Measurements from ENCODE around the gene PRRT3. TPM values are rescaled to one million over a fixed set of nuclear protein-coding genes. Genes with fewer than 3 reads are reported as not detected.

PRRT3 gene
- total RNA-seq, 1 experiment from 2014 or later, result 9.2 TPM

DNA sequence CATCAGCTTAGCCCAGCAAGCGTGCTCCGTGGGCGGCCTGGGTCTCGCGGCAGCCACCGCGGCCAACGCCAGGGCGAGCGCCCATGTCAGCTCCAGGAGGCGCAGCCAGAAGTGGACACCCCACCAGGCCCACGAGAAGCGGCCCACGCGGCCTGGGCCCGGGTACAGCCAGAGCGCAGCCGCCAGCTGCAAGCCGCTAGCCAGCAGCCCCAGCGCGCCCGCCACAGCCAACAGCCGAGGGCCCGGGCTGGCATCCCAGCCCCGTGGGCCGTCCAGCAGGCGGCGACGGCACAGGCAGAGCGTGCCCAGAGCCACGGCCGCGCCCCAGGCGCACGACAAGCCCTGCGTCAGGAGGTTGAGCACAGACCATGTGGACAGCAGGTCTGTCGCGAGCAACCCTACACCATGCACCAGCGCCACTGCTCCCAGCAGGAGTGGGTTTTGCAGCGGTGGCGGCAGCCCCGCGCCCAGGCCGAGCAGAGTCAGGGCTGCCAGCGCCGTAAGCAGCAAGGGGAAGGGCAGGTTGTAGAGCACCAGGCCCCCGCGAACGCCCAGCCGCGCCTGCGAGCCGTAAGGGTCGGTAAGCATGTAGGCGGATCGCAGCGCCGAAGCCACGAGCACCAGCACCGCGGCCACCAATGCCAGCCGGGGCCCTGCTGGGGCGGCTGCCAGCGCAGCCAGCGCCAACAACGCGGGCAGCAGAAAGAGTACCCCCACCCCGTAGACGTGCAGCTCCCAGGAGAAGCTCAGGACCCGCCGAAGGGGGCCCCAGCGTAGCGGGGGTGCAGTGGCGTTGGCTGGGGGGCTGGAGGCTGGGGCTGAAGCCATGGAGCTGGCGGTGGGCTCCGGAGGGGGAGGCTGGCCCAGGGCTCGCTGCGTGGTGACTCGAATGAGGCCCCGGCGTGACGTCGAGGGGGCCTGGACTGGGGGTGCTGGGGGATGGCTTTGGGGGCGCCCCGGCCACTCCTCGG lies 4.9 kb downstream of the PRRT3 start (continued):
- TF ChIP-seq, protein P1, sequence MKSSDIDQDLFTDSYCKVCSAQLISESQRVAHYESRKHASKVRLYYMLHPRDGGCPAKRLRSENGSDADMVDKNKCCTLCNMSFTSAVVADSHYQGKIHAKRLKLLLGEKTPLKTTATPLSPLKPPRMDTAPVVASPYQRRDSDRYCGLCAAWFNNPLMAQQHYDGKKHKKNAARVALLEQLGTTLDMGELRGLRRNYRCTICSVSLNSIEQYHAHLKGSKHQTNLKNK (CRISPR knock-in tag; IDR thresholded peaks at IDR 0.05), result no peak
- TF ChIP-seq E2F1 (CRISPR knock-in tag; IDR thresholded peaks at IDR 0.05) (no peak), FOXJ3 (CRISPR knock-in tag; IDR thresholded peaks at IDR 0.05; ENCODE audit: borderline replicate concordance) (no peak), FOXP1 (CRISPR knock-in tag; IDR thresholded peaks at IDR 0.05; ENCODE audit: borderline replicate concordance) (peak; percentile 17; the same call in 1 of the 2 replicates), RELA (CRISPR knock-in tag; IDR thresholded peaks at IDR 0.05; ENCODE audit: borderline replicate concordance) (peak; percentile 81), E2F5 (CRISPR knock-in tag; IDR thresholded peaks at IDR 0.05) (peak; percentile 61; the same call in 1 of the 2 replicates)
- TF ChIP-seq, protein P2, sequence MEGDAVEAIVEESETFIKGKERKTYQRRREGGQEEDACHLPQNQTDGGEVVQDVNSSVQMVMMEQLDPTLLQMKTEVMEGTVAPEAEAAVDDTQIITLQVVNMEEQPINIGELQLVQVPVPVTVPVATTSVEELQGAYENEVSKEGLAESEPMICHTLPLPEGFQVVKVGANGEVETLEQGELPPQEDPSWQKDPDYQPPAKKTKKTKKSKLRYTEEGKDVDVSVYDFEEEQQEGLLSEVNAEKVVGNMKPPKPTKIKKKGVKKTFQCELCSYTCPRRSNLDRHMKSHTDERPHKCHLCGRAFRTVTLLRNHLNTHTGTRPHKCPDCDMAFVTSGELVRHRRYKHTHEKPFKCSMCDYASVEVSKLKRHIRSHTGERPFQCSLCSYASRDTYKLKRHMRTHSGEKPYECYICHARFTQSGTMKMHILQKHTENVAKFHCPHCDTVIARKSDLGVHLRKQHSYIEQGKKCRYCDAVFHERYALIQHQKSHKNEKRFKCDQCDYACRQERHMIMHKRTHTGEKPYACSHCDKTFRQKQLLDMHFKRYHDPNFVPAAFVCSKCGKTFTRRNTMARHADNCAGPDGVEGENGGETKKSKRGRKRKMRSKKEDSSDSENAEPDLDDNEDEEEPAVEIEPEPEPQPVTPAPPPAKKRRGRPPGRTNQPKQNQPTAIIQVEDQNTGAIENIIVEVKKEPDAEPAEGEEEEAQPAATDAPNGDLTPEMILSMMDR (IDR thresholded peaks at IDR 0.05), result no peak
- TF ChIP-seq, protein P3, sequence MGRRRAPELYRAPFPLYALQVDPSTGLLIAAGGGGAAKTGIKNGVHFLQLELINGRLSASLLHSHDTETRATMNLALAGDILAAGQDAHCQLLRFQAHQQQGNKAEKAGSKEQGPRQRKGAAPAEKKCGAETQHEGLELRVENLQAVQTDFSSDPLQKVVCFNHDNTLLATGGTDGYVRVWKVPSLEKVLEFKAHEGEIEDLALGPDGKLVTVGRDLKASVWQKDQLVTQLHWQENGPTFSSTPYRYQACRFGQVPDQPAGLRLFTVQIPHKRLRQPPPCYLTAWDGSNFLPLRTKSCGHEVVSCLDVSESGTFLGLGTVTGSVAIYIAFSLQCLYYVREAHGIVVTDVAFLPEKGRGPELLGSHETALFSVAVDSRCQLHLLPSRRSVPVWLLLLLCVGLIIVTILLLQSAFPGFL (CRISPR knock-in tag; IDR thresholded peaks at IDR 0.05; ENCODE audit: borderline replicate concordance), result peak; percentile 19; the same call in 1 of the 2 replicates
- TF ChIP-seq, protein P4, sequence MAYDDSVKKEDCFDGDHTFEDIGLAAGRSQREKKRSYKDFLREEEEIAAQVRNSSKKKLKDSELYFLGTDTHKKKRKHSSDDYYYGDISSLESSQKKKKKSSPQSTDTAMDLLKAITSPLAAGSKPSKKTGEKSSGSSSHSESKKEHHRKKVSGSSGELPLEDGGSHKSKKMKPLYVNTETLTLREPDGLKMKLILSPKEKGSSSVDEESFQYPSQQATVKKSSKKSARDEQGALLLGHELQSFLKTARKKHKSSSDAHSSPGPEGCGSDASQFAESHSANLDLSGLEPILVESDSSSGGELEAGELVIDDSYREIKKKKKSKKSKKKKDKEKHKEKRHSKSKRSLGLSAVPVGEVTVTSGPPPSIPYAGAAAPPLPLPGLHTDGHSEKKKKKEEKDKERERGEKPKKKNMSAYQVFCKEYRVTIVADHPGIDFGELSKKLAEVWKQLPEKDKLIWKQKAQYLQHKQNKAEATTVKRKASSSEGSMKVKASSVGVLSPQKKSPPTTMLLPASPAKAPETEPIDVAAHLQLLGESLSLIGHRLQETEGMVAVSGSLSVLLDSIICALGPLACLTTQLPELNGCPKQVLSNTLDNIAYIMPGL (CRISPR knock-in tag; IDR thresholded peaks at IDR 0.05), result peak; percentile 41; the same call in 1 of the 2 replicates

- Mint-ChIP-seq H3K4me1 (peaks cover 3% of the 10 kb centered on the region), H3K9me3 (no peaks in the 10 kb centered on the region; the same call in 1 of the 2 replicates), H3K27me3 (ENCODE audit: low read depth) (no peaks in the 10 kb centered on the region; the same call in 1 of the 2 replicates), H3K27ac (no peak overlapping the region; the same call in 1 of the 2 replicates), H3K36me3 (peaks cover 5% of the 10 kb centered on the region; the same call in 1 of the 2 replicates), H3K4me3 (peak overlapping the region; percentile 78)
- DNase-seq (ENCODE audit: low spot score) (peak; percentile 86), ATAC-seq (peak; percentile 75)
- CTCF ChIA-PET, result interaction anchor here (0.6 to 4.5 kb wide), 57 partner anchors 8 to 375 kb away, joined by 3 to 143 read pairs (median 5); partner anchors contain the start of genes ARPC4, CAMK1, CRELD1 and EMC3
- POLR2A ChIA-PET, result interaction anchor here (0.5 to 2.0 kb wide), 15 partner anchors 9 to 718 kb away, joined by 3 to 35 read pairs (median 5); partner anchors contain the start of genes ARPC4, CRELD1, EMC3 and FANCD2
- TF ChIP-seq FOXK1 (CRISPR knock-in tag; IDR thresholded peaks at IDR 0.05), result peak; percentile 74
- TF ChIP-seq TEAD4 (CRISPR knock-in tag; IDR thresholded peaks at IDR 0.05), result no peak
- TF ChIP-seq NR2C2 (CRISPR knock-in tag; IDR thresholded peaks at IDR 0.05), result peak; percentile 62; the same call in 1 of the 2 replicates
- TF ChIP-seq, protein P5, sequence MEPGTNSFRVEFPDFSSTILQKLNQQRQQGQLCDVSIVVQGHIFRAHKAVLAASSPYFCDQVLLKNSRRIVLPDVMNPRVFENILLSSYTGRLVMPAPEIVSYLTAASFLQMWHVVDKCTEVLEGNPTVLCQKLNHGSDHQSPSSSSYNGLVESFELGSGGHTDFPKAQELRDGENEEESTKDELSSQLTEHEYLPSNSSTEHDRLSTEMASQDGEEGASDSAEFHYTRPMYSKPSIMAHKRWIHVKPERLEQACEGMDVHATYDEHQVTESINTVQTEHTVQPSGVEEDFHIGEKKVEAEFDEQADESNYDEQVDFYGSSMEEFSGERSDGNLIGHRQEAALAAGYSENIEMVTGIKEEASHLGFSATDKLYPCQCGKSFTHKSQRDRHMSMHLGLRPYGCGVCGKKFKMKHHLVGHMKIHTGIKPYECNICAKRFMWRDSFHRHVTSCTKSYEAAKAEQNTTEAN (CRISPR knock-in tag; IDR thresholded peaks at IDR 0.05), result peak; percentile 12; the same call in 1 of the 2 replicates
- TF ChIP-seq ZNF317 (CRISPR knock-in tag; IDR thresholded peaks at IDR 0.05; ENCODE audit: borderline replicate concordance, low read depth), result peak; percentile 54; the same call in 1 of the 2 replicates
- no peak; the same call in 1 of the 2 replicates for TF ChIP-seq TEAD1 (CRISPR knock-in tag; IDR thresholded peaks at IDR 0.05)
- TF ChIP-seq ATF3 (CRISPR knock-in tag; conservative IDR thresholded peaks at IDR 0.05), result no peak
- TF ChIP-seq RELA (CRISPR knock-in tag; IDR thresholded peaks at IDR 0.05; ENCODE audit: borderline replicate concordance), result peak; percentile 83; the same call in 1 of the 2 replicates
- TF ChIP-seq FOXP4 (CRISPR knock-in tag; IDR thresholded peaks at IDR 0.05), result no peak
- TF ChIP-seq SP1 (CRISPR knock-in tag; conservative IDR thresholded peaks at IDR 0.05), result peak; percentile 78
These were observed 5.8 kb downstream of the PRRT3 start for GRCh38 chr3:9946112-9947024.

Measured in WTC11 (cell line).